Measurements from ENCODE around the gene MT1E.

MT1E gene

GRCh38 chr16:56611281-56611833 is 14.2 kb upstream of the MT1E start:
- POLR2A ChIA-PET: interaction anchor here (1.6 kb wide), 1 partner anchor 14 kb away, joined by 5 read pairs; the partner anchor contains the start of gene MT1E
- no peak overlapping the region for H3K27ac ChIP-seq (ENCODE audit: extremely low read depth, low read depth, low read length)

GRCh38 chr16:56613706-56614105 is 11.9 kb upstream of the MT1E start:
- no peak for TF ChIP-seq ZNF19 (tag by site-specific recombination; IDR thresholded peaks at IDR 0.05; ENCODE audit: low read depth)
- TF ChIP-seq ZNF48 (tag by site-specific recombination; IDR thresholded peaks at IDR 0.05): no peak
- POLR2A ChIA-PET: interaction anchor here (0.8 kb wide), 1 partner anchor 62 kb away, joined by 3 read pairs; no protein-coding TSS in a partner anchor
- no peak overlapping the region for H3K4me3 ChIP-seq (ENCODE audit: low read depth, low read length)
- H3K9me3 ChIP-seq (ENCODE audit: control insufficient read depth, insufficient read depth, low read depth, low read length): no peaks in the 10 kb centered on the region
- H3K4me1 ChIP-seq (ENCODE audit: control insufficient read depth, insufficient read depth, low read length): peaks cover 3% of the 10 kb centered on the region; the same call in 1 of the 2 replicates
- H3K36me3 ChIP-seq (ENCODE audit: control insufficient read depth in 2 of 2, insufficient read depth in 1 of 2, low read length in 2 of 2): no peaks in the 10 kb centered on the region
- CTCF ChIA-PET: no interaction called here
- no peak overlapping the region for H3K27ac ChIP-seq (ENCODE audit: extremely low read depth, low read depth, low read length)

More at GRCh38 chr16:56611281-56611833, 14.2 kb upstream of the MT1E start:
- TF ChIP-seq ZNF366 (tag by site-specific recombination; conservative IDR thresholded peaks at IDR 0.05) (no peak), ZBTB21 (tag by site-specific recombination; IDR thresholded peaks at IDR 0.05) (no peak), ZNF266 (tag by site-specific recombination; IDR thresholded peaks at IDR 0.05; ENCODE audit: low read depth) (no peak), ZNF174 (tag by site-specific recombination; IDR thresholded peaks at IDR 0.05) (no peak), ZNF341 (tag by site-specific recombination; IDR thresholded peaks at IDR 0.05; ENCODE audit: low read depth) (no peak), ZNF214 (tag by site-specific recombination; IDR thresholded peaks at IDR 0.05; ENCODE audit: borderline replicate concordance) (no peak)
- TF ChIP-seq, protein P1, sequence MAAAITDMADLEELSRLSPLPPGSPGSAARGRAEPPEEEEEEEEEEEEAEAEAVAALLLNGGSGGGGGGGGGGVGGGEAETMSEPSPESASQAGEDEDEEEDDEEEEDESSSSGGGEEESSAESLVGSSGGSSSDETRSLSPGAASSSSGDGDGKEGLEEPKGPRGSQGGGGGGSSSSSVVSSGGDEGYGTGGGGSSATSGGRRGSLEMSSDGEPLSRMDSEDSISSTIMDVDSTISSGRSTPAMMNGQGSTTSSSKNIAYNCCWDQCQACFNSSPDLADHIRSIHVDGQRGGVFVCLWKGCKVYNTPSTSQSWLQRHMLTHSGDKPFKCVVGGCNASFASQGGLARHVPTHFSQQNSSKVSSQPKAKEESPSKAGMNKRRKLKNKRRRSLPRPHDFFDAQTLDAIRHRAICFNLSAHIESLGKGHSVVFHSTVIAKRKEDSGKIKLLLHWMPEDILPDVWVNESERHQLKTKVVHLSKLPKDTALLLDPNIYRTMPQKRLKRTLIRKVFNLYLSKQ (tag by site-specific recombination; IDR thresholded peaks at IDR 0.05; ENCODE audit: borderline replicate concordance): no peak
- TF ChIP-seq, protein P2, sequence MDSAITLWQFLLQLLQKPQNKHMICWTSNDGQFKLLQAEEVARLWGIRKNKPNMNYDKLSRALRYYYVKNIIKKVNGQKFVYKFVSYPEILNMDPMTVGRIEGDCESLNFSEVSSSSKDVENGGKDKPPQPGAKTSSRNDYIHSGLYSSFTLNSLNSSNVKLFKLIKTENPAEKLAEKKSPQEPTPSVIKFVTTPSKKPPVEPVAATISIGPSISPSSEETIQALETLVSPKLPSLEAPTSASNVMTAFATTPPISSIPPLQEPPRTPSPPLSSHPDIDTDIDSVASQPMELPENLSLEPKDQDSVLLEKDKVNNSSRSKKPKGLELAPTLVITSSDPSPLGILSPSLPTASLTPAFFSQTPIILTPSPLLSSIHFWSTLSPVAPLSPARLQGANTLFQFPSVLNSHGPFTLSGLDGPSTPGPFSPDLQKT (IDR thresholded peaks at IDR 0.05; ENCODE audit: borderline replicate concordance, low read depth, low read length): no peak
- Histone ChIP-seq H3K9me3 (ENCODE audit: control insufficient read depth, insufficient read depth, low read depth, low read length) (no peaks in the 10 kb centered on the region), H3K36me3 (ENCODE audit: control insufficient read depth in 2 of 2, insufficient read depth in 1 of 2, low read length in 2 of 2) (no peaks in the 10 kb centered on the region), H3K4me1 (ENCODE audit: control insufficient read depth, insufficient read depth, low read length) (peaks cover 3% of the 10 kb centered on the region; the same call in 1 of the 2 replicates), H3K4me3 (ENCODE audit: low read depth, low read length) (no peak overlapping the region)
- CTCF ChIA-PET: interaction anchor here (0.9 to 1.7 kb wide), 4 partner anchors 9 to 71 kb away, joined by 3 to 4 read pairs (median 4); partner anchors contain the start of gene MT1X

GRCh38 chr16:56614549-56614991 is 11.0 kb upstream of the MT1E start:
- POLR2A ChIA-PET: interaction anchor here (0.8 kb wide), 1 partner anchor 61 kb away, joined by 3 read pairs; no protein-coding TSS in a partner anchor
- Histone ChIP-seq H3K9me3 (ENCODE audit: control insufficient read depth, insufficient read depth, low read depth, low read length) (no peaks in the 10 kb centered on the region), H3K36me3 (ENCODE audit: control insufficient read depth in 2 of 2, insufficient read depth in 1 of 2, low read length in 2 of 2) (no peaks in the 10 kb centered on the region), H3K27ac (ENCODE audit: extremely low read depth, low read depth, low read length) (no peak overlapping the region), H3K4me3 (ENCODE audit: low read depth, low read length) (no peak overlapping the region), H3K4me1 (ENCODE audit: control insufficient read depth, insufficient read depth, low read length) (peaks cover 3% of the 10 kb centered on the region; the same call in 1 of the 2 replicates)
- no peak for TF ChIP-seq ZFP69B (tag by site-specific recombination; IDR thresholded peaks at IDR 0.05)
- TF ChIP-seq ZNF114 (tag by site-specific recombination; IDR thresholded peaks at IDR 0.05): no peak
- no peak for TF ChIP-seq ZNF530 (tag by site-specific recombination; IDR thresholded peaks at IDR 0.05; ENCODE audit: low read depth)
- CTCF ChIA-PET: no interaction called here

GRCh38 chr16:56615353-56615752 is 10.2 kb upstream of the MT1E start:
- Histone ChIP-seq H3K9me3 (ENCODE audit: control insufficient read depth, insufficient read depth, low read depth, low read length) (no peaks in the 10 kb centered on the region), H3K27ac (ENCODE audit: extremely low read depth, low read depth, low read length) (no peak overlapping the region), H3K4me3 (ENCODE audit: low read depth, low read length) (no peak overlapping the region), H3K4me1 (ENCODE audit: control insufficient read depth, insufficient read depth, low read length) (no peaks in the 10 kb centered on the region), H3K36me3 (ENCODE audit: control insufficient read depth in 2 of 2, insufficient read depth in 1 of 2, low read length in 2 of 2) (no peaks in the 10 kb centered on the region)
- POLR2A ChIA-PET: no interaction called here
- CTCF ChIA-PET: no interaction called here
- no peak for TF ChIP-seq PRDM4 (tag by site-specific recombination; IDR thresholded peaks at IDR 0.05)
- no peak for TF ChIP-seq ZNF701 (tag by site-specific recombination; IDR thresholded peaks at IDR 0.05)
- TF ChIP-seq ZNF302 (tag by site-specific recombination; IDR thresholded peaks at IDR 0.05; ENCODE audit: low read depth): no peak
- TF ChIP-seq TRIM28 (IDR thresholded peaks at IDR 0.05; ENCODE audit: borderline replicate concordance, low read length): no peak
- TF ChIP-seq PRDM10 (tag by site-specific recombination; IDR thresholded peaks at IDR 0.05): no peak
- no peak for TF ChIP-seq YY2 (tag by site-specific recombination; IDR thresholded peaks at IDR 0.05)

All from HEK293 (cell line).